Measurements from ENCODE around the gene DNER. TPM values are rescaled to one million over a fixed set of nuclear protein-coding genes. Genes with fewer than 3 reads are reported as not detected.

DNER gene
- total RNA-seq, 1 donor from 2014 or later: 0.14 TPM

DNA sequence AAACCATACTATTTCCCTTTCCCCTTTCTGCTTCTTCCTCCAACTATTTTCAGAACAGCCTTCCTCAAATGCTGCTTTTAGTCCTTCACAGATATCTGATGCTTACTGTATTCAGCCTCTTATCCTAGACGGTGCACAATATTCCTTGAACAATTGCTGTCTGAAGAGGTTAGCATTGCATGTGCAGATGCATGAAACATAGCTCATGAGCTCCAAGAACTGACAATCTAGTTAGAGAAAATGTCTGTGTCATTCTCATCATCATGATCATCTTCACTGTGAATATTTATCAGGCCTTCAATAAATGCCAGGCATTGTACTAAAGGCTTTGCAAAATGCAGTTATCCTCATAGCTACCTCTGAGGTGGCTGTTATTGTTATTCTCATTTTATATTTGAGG lies 190.7 kb downstream of the DNER start:
- intact Hi-C loops (cut with DNase I): no loop called here
- H3K36me3 ChIP-seq: no peaks in the 10 kb centered on the region
- no peak overlapping the region for H3K4me3 ChIP-seq
- no peaks in the 10 kb centered on the region for H3K9me3 ChIP-seq
- DNase-seq (no peak), ATAC-seq (no peak)
- TF ChIP-seq, protein P1, sequence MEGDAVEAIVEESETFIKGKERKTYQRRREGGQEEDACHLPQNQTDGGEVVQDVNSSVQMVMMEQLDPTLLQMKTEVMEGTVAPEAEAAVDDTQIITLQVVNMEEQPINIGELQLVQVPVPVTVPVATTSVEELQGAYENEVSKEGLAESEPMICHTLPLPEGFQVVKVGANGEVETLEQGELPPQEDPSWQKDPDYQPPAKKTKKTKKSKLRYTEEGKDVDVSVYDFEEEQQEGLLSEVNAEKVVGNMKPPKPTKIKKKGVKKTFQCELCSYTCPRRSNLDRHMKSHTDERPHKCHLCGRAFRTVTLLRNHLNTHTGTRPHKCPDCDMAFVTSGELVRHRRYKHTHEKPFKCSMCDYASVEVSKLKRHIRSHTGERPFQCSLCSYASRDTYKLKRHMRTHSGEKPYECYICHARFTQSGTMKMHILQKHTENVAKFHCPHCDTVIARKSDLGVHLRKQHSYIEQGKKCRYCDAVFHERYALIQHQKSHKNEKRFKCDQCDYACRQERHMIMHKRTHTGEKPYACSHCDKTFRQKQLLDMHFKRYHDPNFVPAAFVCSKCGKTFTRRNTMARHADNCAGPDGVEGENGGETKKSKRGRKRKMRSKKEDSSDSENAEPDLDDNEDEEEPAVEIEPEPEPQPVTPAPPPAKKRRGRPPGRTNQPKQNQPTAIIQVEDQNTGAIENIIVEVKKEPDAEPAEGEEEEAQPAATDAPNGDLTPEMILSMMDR (IDR thresholded peaks at IDR 0.05): no peak
- no peak overlapping the region for H3K27ac ChIP-seq
- H3K27me3 ChIP-seq: no peaks in the 10 kb centered on the region
- H3K4me1 ChIP-seq: no peaks in the 10 kb centered on the region

DNA sequence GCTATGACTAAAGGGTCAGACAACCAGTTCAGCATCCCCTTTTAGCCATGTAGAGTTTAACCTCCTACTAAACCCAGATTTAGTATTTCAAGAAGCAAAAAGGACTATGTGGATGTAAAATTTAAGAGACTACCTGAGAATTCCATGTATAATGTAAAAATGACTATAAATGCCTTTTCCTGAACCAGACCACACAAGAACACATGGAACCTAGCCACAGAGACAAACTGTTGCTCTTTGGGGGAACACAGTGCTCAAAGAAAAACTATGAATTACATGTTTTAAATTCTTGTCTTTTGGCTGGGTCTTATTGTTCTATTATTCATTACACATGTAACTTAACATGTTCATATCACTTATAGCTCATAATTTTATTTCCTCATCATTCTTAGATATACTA lies 192.8 kb downstream of the DNER start:
- TF ChIP-seq, protein P1 (IDR thresholded peaks at IDR 0.05): no peak
- DNase-seq: no peak

GRCh38 chr2:229520691-229521096 lies 193.7 kb downstream of the DNER start:
- Histone ChIP-seq H3K27me3 (no peaks in the 10 kb centered on the region), H3K27ac (no peak overlapping the region), H3K4me3 (no peak overlapping the region), H3K36me3 (no peaks in the 10 kb centered on the region), H3K4me1 (no peaks in the 10 kb centered on the region), H3K9me3 (no peaks in the 10 kb centered on the region)
- peak; percentile 53 for ATAC-seq
- TF ChIP-seq, protein P1 (IDR thresholded peaks at IDR 0.05): no peak
- no peak for DNase-seq
- intact Hi-C loops (cut with DNase I): no loop called here

More for the DNA sequence above, 192.8 kb downstream of the DNER start:
- ATAC-seq: no peak
- Histone ChIP-seq H3K36me3 (no peaks in the 10 kb centered on the region), H3K27me3 (no peaks in the 10 kb centered on the region), H3K27ac (no peak overlapping the region), H3K9me3 (no peaks in the 10 kb centered on the region), H3K4me1 (no peaks in the 10 kb centered on the region), H3K4me3 (no peak overlapping the region)
- intact Hi-C loops (cut with DNase I): no loop called here

DNA sequence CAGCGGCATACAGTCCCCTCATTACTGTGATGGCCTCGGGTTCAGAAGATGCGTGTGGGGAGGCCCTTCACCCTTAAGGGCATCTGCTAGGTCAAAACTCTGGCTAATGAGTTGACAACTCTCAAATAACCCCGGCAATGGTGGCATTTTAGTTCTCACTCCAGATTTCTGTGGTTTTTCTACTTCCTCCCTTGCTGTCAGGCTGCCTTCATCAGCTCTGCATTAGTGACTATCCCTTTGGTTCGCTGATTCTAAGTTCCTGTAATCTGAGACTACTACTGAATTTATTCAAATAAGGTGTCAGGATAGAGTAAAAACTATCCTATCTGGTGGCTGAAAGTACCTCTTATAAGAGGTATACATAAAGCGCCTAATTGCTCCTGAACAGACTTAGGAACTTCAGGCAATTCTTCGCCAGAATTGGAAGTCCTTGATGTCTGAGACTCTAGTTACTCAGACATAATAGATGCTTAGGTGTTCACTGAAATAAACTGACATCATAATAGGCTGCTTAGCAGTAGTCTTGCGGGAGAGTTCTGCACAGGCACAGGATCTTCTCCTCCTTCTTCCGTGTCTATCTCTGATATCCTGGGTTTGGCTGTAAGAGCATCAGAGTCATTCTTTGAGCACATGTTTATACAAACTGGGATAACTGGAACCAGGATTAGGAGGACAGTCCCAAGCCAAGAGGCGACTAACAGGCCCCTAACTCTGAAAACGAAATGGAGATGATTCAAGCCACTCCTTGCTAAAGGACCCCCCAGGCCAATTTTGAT lies 194.5 kb downstream of the DNER start:
- intact Hi-C loops (cut with DNase I): no loop called here
- Histone ChIP-seq H3K27me3 (no peaks in the 10 kb centered on the region), H3K4me1 (no peaks in the 10 kb centered on the region), H3K4me3 (no peak overlapping the region), H3K36me3 (no peaks in the 10 kb centered on the region), H3K9me3 (no peaks in the 10 kb centered on the region), H3K27ac (no peak overlapping the region)
- TF ChIP-seq, protein P1 (IDR thresholded peaks at IDR 0.05): no peak
- ATAC-seq (no peak), DNase-seq (no peak)

DNA sequence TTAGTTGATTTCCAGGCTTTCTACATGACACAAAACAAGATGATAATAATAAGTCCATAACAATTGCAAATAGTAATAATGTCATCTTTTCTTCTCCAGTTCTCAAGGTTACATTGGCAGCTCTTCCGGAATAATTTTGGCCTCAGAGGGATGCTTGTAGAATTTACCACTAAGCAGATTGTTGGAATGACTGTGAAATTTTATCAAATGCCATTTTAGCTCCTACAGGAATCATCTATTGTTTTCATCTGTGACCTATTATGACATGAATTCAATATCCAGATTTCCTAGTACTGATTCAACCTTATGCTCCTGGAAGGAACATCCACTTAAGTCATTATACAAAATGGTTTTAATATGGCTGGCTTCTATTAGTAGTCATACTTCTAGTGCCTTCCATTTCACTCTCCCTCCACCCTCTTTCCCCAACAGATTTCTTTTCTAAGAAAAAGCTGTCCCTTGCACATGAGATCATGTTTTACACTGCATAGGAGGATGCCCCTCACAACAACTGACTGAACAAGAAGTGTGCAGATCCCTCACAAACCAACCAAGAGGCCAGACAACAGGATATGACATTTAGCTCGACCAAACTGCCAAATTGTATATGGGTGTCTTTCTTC lies 200.0 kb downstream of the DNER start:
- ATAC-seq (no peak), DNase-seq (no peak)
- no peak overlapping the region for H3K27ac ChIP-seq
- intact Hi-C loops (cut with DNase I): no loop called here
- TF ChIP-seq, protein P1 (IDR thresholded peaks at IDR 0.05): no peak
- no peaks in the 10 kb centered on the region for H3K36me3 ChIP-seq
- H3K27me3 ChIP-seq: no peaks in the 10 kb centered on the region
- no peaks in the 10 kb centered on the region for H3K9me3 ChIP-seq
- H3K4me1 ChIP-seq: no peaks in the 10 kb centered on the region
- no peak overlapping the region for H3K4me3 ChIP-seq
